ENCODE measurements around the gene TDRD9. TPM values are rescaled to one million over a fixed set of nuclear protein-coding genes. Genes with fewer than 3 reads are reported as not detected.

Gene TDRD9, protein sequence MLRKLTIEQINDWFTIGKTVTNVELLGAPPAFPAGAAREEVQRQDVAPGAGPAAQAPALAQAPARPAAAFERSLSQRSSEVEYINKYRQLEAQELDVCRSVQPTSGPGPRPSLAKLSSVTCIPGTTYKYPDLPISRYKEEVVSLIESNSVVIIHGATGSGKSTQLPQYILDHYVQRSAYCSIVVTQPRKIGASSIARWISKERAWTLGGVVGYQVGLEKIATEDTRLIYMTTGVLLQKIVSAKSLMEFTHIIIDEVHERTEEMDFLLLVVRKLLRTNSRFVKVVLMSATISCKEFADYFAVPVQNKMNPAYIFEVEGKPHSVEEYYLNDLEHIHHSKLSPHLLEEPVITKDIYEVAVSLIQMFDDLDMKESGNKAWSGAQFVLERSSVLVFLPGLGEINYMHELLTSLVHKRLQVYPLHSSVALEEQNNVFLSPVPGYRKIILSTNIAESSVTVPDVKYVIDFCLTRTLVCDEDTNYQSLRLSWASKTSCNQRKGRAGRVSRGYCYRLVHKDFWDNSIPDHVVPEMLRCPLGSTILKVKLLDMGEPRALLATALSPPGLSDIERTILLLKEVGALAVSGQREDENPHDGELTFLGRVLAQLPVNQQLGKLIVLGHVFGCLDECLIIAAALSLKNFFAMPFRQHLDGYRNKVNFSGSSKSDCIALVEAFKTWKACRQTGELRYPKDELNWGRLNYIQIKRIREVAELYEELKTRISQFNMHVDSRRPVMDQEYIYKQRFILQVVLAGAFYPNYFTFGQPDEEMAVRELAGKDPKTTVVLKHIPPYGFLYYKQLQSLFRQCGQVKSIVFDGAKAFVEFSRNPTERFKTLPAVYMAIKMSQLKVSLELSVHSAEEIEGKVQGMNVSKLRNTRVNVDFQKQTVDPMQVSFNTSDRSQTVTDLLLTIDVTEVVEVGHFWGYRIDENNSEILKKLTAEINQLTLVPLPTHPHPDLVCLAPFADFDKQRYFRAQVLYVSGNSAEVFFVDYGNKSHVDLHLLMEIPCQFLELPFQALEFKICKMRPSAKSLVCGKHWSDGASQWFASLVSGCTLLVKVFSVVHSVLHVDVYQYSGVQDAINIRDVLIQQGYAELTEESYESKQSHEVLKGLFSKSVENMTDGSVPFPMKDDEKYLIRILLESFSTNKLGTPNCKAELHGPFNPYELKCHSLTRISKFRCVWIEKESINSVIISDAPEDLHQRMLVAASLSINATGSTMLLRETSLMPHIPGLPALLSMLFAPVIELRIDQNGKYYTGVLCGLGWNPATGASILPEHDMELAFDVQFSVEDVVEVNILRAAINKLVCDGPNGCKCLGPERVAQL (N-terminal part only)
- 0.16 to 0.25 TPM (median 0.21 TPM) in 5 replicates for total RNA-seq (2022; extraction: Qiagen RNA extraction)

DNA sequence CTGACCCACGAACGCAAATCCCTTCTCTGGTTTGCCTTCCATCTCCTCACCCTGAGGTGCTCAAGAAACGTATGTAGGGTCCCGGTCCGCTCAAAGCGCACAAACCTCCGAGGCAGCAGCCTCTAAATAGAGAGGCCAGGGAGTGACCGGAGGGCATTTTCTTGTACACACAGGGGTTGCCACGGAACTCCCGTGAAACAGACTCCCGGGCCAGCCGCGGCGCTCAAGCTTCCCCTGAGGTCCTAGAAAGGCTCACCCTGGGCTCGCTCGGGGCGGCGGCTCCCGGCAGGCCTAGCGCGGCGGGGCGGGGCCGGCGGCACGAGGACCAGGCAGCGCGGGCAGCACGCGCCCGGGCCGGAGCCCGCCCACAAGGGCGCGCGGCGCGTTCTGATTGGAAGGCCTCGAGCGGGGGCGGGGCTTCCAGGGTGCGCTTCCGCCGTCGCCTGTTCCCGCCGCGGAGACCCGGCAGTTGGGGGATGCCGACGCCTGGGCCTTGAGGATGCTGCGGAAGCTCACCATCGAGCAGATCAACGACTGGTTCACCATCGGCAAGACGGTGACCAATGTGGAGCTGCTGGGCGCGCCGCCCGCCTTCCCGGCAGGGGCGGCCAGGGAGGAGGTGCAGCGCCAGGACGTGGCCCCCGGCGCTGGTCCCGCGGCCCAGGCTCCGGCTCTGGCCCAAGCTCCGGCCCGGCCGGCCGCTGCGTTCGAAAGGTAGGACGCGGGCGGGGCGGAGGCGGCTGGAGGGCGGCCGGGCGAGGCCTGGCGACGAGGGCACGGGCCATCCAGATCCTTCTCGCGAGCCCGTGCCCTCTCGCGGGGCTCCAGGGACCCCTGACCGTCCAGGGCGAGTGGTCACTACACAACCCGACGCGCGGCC is at the start of gene TDRD9:
Gene TDRD9 (plus strand): TSS at position 446 of the 880 bp plus-strand sequence. CDS start 54 bp downstream, at position 500.

DNA sequence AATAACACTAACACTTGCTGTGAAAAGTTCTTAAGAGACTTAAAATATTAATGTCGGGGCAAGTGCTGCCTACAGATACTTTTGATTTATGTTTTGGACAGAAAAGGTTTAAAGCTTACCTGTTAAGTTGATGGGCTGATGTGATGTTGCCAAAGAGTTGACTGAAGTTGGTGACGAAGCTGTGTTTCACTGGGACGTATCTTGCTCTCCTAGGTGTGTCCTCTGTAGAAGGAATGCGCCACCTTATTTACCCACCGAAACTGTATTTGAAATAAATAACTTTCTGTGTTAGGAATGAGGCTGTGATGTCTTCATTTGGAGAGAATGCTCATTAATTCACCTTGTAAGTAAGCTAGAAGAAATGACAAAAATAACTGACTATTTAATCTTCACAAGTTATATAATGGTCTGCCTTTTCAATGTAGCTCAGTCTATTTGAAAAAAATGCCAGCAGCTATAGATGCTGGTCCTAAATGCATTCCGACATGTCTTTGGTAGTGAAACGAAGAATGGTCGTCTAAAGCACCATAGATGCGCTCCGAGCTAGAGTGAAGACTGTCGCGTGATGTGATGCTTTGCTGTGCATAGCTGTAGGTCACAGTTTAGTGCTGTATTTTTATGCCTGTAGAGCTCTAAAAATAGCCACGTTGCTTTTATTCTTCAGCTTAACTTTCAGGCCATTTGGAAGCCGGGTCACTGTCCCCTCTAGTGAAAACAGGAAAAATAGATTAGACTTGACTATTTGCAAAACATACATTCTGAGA is 13.9 kb downstream of the TDRD9 start, which contains the start of gene RD3L:
Gene RD3L (minus strand): TSS at position 557 of the 764 bp plus-strand sequence. CDS start 834 bp downstream, outside the sequence.

DNA sequence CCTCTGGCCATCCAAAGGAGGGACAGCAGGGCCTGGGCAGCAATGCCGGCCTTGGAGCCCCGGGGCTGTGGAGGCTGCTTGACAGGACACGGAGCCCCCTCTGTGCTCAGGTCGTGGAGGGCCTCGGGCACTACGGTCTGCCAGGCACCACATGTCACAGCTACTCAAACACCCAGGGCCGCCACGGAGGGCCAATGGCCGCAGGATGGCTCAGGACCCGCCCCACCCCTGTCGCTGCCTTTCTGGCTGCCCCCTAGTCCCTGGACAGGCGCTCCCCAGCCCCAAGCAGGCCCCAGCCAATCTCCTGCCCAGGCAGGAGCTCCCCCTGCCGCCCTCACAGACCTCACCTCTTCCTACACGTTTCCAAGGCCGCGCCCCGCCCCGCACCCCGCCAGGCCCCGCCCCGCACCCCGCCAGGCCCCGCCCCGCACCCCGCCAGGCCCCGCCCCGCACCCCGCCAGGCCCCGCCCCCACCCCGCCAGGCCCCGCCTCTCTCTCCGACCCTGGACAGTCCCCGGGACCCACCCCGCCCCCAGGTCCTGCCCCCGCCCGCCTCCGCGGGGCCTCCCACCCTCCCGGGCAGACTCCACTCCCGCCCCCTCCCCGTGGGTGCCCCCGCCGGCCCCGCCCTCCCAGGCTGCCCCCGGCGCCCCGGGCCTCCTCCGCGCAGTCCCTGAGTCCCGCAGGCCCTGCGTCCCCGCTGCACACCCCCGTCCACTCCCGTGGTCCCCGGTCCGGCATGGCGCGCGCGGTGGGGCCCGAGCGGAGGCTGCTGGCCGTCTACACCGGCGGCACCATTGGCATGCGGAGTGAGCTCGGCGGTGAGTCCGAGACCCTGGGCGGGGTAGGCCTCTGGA is 157.0 kb downstream of the TDRD9 start, which contains the start of gene ASPG:
Gene ASPG (plus strand): TSS at position 669 of the 857 bp plus-strand sequence. CDS start 71 bp downstream, at position 740.

Other genes starting within 250 kb of the TDRD9 start
- 26.1 to 33.7 TPM (median 28.0 TPM) in 5 replicates for gene XRCC3, start 213.0 kb upstream of the TDRD9 start, total RNA-seq (2022; extraction: Qiagen RNA extraction)
- 35.8 to 45.2 TPM (median 40.1 TPM) in 5 replicates for gene ZFYVE21, start 212.6 kb upstream of the TDRD9 start, total RNA-seq (2022; extraction: Qiagen RNA extraction)
- 4.9 to 6.2 TPM (median 5.1 TPM) in 5 replicates for gene PPP1R13B, start 80.9 kb upstream of the TDRD9 start, total RNA-seq (2022; extraction: Qiagen RNA extraction)
- gene RD3L, start 14.1 kb downstream of the TDRD9 start, total RNA-seq (2022; extraction: Qiagen RNA extraction): not detected in 5 replicates
- gene ASPG, start 157.2 kb downstream of the TDRD9 start, total RNA-seq (2022; extraction: Qiagen RNA extraction): 0.09 TPM in 1 of 5 replicates, not detected in the others
- gene KIF26A, start 210.1 kb downstream of the TDRD9 start, total RNA-seq (2022; extraction: Qiagen RNA extraction): 2.9 to 4.3 TPM (median 3.9 TPM) in 5 replicates